Liver (tissue), 3 donors: ENCODE measurements around the gene KIFBP.

Source experiments
- EGR1 ChIP-seq, 2 donors: IDR thresholded peaks; 2 replicates each; pipeline ENCODE4 v1.6.1; 2016 to 2018; ENCODE audit warnings: antibody characterized with exemption in 2 of 2, low read depth in 2 of 2
- FOXA1 ChIP-seq: IDR thresholded peaks from 2 replicates; pipeline ENCODE4 v1.6.1; 2016; ENCODE audit warnings: antibody characterized with exemption
- GABPA ChIP-seq, 2 donors: IDR thresholded peaks in 1 of 2; conservative IDR thresholded peaks in 1 of 2; 2 replicates each; pipeline ENCODE4 v1.6.1; 2016; ENCODE audit warnings: antibody characterized with exemption in 2 of 2, mild to moderate bottlenecking in 1 of 2, moderate library complexity in 1 of 2
- JUND ChIP-seq, 2 donors: IDR thresholded peaks; 2 replicates each; pipeline ENCODE4 v1.6.1; 2016; ENCODE audit warnings: antibody characterized with exemption in 2 of 2
- RAD21 ChIP-seq, 2 donors: IDR thresholded peaks; 2 replicates each; pipeline ENCODE4 v1.6.1; 2016; ENCODE audit warnings: antibody characterized with exemption in 2 of 2, mild to moderate bottlenecking in 2 of 2
- RXRA ChIP-seq, 2 donors: IDR thresholded peaks; 2 replicates each; pipeline ENCODE4 v1.6.1; 2017 to 2018; ENCODE audit warnings: antibody characterized with exemption in 2 of 2, mild to moderate bottlenecking in 1 of 2
- SP1 ChIP-seq: IDR thresholded peaks from 2 replicates; pipeline ENCODE4 v1.6.1; 2018; ENCODE audit warnings: antibody characterized with exemption, mild to moderate bottlenecking
- TAF1 ChIP-seq: conservative IDR thresholded peaks from 2 replicates; pipeline ENCODE4 v1.6.1; 2016; ENCODE audit warnings: antibody characterized with exemption, mild to moderate bottlenecking
- YY1 ChIP-seq: IDR thresholded peaks from 2 replicates; pipeline ENCODE4 v1.6.1; 2016; ENCODE audit warnings: antibody characterized with exemption, mild to moderate bottlenecking
- TF ChIP-seq, protein P1 (sequence below): IDR thresholded peaks from 2 replicates; pipeline ENCODE4 v1.6.1; 2016; ENCODE audit warnings: antibody characterized with exemption, mild to moderate bottlenecking
- TF ChIP-seq, protein P2 (sequence below): fragments of 150-350 bp; IDR thresholded peaks from 2 replicates; pipeline ENCODE4 v1.5.1; 2017; ENCODE audit warnings: improper control_type of control experiment, low read depth, low read length; ENCODE audit not compliant: missing input control
- TF ChIP-seq, protein P3 (sequence below): IDR thresholded peaks from 2 replicates; pipeline ENCODE4 v1.6.1; 2016; ENCODE audit warnings: antibody characterized with exemption
- TF ChIP-seq, protein P4 (sequence below): IDR thresholded peaks from 2 replicates; pipeline ENCODE4 v1.6.1; 2016; ENCODE audit warnings: antibody characterized with exemption
- TF ChIP-seq, protein P5 (sequence below): IDR thresholded peaks from 2 replicates; pipeline ENCODE4 v1.6.1; 2016; ENCODE audit warnings: antibody characterized with exemption
- donor health status: healthy.
- donor health status: healthy.

DNA sequence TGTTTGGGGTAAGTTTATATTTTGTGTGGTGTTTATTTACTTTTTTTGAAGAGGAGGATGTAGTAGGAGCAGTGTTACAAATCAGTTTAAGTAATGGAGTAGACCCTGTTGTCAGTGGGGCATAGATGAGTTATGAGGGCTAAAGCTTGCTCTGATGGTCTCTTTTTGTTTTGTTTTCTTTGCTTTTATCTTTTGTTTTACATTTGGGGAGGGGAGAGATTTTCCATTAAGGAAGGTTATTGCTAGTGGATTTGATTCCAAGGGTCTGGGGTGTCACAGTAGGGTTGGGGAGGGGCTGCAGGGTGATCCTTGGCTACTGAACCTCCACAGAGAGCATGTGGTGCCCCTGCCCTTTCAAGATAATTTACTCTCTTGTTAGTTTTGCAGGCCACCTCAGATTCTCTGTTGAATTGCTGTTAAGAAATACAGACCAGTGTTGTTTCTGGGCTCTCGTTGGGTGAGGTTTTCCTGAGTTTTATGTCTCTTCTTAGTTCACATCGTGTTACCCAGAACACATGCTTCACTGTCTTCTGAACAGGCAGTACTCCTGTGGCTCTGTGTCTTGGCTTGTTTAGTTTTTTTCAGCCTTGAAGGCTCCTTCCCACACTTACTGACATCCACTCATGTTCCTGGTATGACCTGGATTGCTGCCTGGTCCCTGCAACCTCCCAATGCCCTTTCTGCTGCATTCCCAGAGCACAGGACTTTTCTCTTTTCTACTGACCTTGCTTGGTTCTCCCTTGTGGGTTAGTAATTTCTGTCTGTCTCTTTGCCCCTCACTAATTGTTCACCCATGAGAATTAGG, 4.2 kb downstream of the KIFBP start:
- TF ChIP-seq JUND (IDR thresholded peaks at IDR 0.05) (no peak), EGR1 (IDR thresholded peaks at IDR 0.05; ENCODE audit: low read depth in 2 of 2) (no peak), TAF1 (no peak), RAD21 (IDR thresholded peaks at IDR 0.05) (no peak), RXRA (IDR thresholded peaks at IDR 0.05) (no peak), FOXA1 (no peak), YY1 (no peak), GABPA (IDR thresholded peaks at IDR 0.05 in 1 of 2, conservative IDR thresholded peaks at IDR 0.05 in 1 of 2) (no peak), SP1 (no peak)
- TF ChIP-seq, protein P1, sequence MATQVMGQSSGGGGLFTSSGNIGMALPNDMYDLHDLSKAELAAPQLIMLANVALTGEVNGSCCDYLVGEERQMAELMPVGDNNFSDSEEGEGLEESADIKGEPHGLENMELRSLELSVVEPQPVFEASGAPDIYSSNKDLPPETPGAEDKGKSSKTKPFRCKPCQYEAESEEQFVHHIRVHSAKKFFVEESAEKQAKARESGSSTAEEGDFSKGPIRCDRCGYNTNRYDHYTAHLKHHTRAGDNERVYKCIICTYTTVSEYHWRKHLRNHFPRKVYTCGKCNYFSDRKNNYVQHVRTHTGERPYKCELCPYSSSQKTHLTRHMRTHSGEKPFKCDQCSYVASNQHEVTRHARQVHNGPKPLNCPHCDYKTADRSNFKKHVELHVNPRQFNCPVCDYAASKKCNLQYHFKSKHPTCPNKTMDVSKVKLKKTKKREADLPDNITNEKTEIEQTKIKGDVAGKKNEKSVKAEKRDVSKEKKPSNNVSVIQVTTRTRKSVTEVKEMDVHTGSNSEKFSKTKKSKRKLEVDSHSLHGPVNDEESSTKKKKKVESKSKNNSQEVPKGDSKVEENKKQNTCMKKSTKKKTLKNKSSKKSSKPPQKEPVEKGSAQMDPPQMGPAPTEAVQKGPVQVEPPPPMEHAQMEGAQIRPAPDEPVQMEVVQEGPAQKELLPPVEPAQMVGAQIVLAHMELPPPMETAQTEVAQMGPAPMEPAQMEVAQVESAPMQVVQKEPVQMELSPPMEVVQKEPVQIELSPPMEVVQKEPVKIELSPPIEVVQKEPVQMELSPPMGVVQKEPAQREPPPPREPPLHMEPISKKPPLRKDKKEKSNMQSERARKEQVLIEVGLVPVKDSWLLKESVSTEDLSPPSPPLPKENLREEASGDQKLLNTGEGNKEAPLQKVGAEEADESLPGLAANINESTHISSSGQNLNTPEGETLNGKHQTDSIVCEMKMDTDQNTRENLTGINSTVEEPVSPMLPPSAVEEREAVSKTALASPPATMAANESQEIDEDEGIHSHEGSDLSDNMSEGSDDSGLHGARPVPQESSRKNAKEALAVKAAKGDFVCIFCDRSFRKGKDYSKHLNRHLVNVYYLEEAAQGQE = no peak
- TF ChIP-seq, protein P2, sequence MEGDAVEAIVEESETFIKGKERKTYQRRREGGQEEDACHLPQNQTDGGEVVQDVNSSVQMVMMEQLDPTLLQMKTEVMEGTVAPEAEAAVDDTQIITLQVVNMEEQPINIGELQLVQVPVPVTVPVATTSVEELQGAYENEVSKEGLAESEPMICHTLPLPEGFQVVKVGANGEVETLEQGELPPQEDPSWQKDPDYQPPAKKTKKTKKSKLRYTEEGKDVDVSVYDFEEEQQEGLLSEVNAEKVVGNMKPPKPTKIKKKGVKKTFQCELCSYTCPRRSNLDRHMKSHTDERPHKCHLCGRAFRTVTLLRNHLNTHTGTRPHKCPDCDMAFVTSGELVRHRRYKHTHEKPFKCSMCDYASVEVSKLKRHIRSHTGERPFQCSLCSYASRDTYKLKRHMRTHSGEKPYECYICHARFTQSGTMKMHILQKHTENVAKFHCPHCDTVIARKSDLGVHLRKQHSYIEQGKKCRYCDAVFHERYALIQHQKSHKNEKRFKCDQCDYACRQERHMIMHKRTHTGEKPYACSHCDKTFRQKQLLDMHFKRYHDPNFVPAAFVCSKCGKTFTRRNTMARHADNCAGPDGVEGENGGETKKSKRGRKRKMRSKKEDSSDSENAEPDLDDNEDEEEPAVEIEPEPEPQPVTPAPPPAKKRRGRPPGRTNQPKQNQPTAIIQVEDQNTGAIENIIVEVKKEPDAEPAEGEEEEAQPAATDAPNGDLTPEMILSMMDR = no peak
- TF ChIP-seq, protein P3, sequence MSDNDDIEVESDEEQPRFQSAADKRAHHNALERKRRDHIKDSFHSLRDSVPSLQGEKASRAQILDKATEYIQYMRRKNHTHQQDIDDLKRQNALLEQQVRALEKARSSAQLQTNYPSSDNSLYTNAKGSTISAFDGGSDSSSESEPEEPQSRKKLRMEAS = no peak
- TF ChIP-seq, protein P4, sequence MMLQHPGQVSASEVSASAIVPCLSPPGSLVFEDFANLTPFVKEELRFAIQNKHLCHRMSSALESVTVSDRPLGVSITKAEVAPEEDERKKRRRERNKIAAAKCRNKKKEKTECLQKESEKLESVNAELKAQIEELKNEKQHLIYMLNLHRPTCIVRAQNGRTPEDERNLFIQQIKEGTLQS = no peak
- TF ChIP-seq, protein P5, sequence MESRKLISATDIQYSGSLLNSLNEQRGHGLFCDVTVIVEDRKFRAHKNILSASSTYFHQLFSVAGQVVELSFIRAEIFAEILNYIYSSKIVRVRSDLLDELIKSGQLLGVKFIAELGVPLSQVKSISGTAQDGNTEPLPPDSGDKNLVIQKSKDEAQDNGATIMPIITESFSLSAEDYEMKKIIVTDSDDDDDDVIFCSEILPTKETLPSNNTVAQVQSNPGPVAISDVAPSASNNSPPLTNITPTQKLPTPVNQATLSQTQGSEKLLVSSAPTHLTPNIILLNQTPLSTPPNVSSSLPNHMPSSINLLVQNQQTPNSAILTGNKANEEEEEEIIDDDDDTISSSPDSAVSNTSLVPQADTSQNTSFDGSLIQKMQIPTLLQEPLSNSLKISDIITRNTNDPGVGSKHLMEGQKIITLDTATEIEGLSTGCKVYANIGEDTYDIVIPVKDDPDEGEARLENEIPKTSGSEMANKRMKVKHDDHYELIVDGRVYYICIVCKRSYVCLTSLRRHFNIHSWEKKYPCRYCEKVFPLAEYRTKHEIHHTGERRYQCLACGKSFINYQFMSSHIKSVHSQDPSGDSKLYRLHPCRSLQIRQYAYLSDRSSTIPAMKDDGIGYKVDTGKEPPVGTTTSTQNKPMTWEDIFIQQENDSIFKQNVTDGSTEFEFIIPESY = no peak
